Measurements from ENCODE around the gene OXCT1. TPM values are rescaled to one million over a fixed set of nuclear protein-coding genes. Genes with fewer than 3 reads are reported as not detected.

OXCT1 gene
- total RNA-seq, 1 experiment from 2014 or later, result 20.6 TPM

DNA sequence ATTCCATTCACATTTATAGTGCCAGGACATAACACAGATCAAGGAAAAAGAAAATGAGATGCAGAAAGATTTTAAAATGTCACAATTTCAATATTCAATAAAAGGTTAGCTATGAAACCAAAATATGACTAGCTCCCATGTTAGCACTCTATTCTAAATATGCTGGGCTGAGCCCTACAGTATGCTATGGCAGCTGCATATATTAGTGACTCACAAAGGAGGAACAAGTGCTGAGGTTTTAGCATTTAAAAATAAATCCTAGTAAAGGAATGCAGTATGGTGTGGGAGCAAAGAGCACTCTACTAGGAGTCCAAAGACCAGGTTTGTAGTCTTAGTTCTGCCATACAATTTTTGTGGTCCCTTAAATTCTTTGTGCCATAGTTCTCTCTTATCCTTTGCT, 118.4 kb downstream of the OXCT1 start:
- Mint-ChIP-seq H3K36me3 (no peaks in the 10 kb centered on the region), H3K4me3 (no peak overlapping the region), H3K27ac (no peak overlapping the region), H3K9me3 (no peaks in the 10 kb centered on the region), H3K27me3 (ENCODE audit: low read depth) (no peaks in the 10 kb centered on the region), H3K4me1 (peaks cover 7% of the 10 kb centered on the region)
- ChIA-PET POLR2A (no interaction called here), CTCF (interaction anchor here (1.4 kb wide), 1 partner anchor 56 kb away, joined by 3 read pairs; no protein-coding TSS in a partner anchor)
- TF ChIP-seq, protein P1, sequence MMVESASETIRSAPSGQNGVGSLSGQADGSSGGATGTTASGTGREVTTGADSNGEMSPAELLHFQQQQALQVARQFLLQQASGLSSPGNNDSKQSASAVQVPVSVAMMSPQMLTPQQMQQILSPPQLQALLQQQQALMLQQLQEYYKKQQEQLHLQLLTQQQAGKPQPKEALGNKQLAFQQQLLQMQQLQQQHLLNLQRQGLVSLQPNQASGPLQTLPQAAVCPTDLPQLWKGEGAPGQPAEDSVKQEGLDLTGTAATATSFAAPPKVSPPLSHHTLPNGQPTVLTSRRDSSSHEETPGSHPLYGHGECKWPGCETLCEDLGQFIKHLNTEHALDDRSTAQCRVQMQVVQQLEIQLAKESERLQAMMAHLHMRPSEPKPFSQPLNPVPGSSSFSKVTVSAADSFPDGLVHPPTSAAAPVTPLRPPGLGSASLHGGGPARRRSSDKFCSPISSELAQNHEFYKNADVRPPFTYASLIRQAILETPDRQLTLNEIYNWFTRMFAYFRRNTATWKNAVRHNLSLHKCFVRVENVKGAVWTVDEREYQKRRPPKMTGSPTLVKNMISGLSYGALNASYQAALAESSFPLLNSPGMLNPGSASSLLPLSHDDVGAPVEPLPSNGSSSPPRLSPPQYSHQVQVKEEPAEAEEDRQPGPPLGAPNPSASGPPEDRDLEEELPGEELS (CRISPR knock-in tag; IDR thresholded peaks at IDR 0.05), result no peak
- no peak for TF ChIP-seq GRHL2 (CRISPR knock-in tag; IDR thresholded peaks at IDR 0.05; ENCODE audit: insufficient replicate concordance, severe bottlenecking)
- TF ChIP-seq, protein P2, sequence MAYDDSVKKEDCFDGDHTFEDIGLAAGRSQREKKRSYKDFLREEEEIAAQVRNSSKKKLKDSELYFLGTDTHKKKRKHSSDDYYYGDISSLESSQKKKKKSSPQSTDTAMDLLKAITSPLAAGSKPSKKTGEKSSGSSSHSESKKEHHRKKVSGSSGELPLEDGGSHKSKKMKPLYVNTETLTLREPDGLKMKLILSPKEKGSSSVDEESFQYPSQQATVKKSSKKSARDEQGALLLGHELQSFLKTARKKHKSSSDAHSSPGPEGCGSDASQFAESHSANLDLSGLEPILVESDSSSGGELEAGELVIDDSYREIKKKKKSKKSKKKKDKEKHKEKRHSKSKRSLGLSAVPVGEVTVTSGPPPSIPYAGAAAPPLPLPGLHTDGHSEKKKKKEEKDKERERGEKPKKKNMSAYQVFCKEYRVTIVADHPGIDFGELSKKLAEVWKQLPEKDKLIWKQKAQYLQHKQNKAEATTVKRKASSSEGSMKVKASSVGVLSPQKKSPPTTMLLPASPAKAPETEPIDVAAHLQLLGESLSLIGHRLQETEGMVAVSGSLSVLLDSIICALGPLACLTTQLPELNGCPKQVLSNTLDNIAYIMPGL (CRISPR knock-in tag; IDR thresholded peaks at IDR 0.05), result no peak
- no peak for TF ChIP-seq NR1H2 (CRISPR knock-in tag; IDR thresholded peaks at IDR 0.05)
- TF ChIP-seq, protein P3, sequence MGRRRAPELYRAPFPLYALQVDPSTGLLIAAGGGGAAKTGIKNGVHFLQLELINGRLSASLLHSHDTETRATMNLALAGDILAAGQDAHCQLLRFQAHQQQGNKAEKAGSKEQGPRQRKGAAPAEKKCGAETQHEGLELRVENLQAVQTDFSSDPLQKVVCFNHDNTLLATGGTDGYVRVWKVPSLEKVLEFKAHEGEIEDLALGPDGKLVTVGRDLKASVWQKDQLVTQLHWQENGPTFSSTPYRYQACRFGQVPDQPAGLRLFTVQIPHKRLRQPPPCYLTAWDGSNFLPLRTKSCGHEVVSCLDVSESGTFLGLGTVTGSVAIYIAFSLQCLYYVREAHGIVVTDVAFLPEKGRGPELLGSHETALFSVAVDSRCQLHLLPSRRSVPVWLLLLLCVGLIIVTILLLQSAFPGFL (CRISPR knock-in tag; IDR thresholded peaks at IDR 0.05; ENCODE audit: borderline replicate concordance), result no peak
- no peak for DNase-seq (ENCODE audit: low spot score)
- no peak for ATAC-seq

DNA sequence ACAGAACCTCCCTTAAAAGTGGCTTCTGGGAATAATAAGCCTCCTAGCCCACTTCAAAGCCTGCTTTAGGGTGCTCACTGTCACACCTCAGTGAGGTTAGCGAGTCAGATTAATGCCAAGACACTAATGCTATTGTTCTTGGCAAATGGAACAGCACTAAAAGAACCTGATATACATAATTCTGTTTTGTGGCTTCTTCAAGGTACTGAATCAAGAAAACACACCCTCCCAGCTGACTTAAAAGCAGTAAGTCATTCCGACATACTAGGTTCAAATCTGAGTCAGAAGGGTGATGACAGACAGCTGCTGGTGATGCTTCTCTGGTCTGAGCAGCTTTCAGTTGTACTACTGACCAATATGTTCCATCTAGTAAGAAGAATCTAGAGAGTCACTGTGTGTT, 121.6 kb downstream of the OXCT1 start:
- Mint-ChIP-seq H3K36me3 (peaks cover 9% of the 10 kb centered on the region), H3K4me3 (no peak overlapping the region), H3K27ac (no peak overlapping the region), H3K9me3 (no peaks in the 10 kb centered on the region), H3K27me3 (ENCODE audit: low read depth) (no peaks in the 10 kb centered on the region), H3K4me1 (peaks cover 7% of the 10 kb centered on the region)
- no peak for DNase-seq (ENCODE audit: low spot score)
- ChIA-PET POLR2A (no interaction called here), CTCF (no interaction called here)
- TF ChIP-seq, protein P4, sequence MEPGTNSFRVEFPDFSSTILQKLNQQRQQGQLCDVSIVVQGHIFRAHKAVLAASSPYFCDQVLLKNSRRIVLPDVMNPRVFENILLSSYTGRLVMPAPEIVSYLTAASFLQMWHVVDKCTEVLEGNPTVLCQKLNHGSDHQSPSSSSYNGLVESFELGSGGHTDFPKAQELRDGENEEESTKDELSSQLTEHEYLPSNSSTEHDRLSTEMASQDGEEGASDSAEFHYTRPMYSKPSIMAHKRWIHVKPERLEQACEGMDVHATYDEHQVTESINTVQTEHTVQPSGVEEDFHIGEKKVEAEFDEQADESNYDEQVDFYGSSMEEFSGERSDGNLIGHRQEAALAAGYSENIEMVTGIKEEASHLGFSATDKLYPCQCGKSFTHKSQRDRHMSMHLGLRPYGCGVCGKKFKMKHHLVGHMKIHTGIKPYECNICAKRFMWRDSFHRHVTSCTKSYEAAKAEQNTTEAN (CRISPR knock-in tag; IDR thresholded peaks at IDR 0.05), result no peak
- no peak for ATAC-seq

DNA sequence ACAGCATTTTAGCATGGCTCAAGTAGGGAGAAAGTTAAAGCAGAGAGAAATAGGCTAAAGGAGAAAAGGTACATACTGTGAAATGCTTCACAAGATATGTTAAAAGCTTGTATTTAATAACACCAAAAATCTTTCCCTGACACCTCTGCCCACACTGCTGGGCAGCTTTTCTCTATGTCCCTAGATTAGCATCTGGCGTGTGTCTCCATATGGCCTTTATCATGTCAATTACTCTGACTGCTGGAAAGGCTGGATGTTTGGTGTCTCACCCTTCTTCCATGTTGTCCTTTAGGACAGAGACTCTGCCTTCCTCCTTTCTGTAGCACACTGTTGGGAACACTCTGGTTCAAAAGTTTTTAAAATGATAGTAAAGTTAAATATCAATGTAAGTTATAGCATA, 122.5 kb downstream of the OXCT1 start:
- Mint-ChIP-seq H3K27ac (no peak overlapping the region), H3K27me3 (ENCODE audit: low read depth) (no peaks in the 10 kb centered on the region), H3K9me3 (no peaks in the 10 kb centered on the region), H3K36me3 (peaks cover 9% of the 10 kb centered on the region), H3K4me1 (peaks cover 7% of the 10 kb centered on the region), H3K4me3 (no peak overlapping the region)
- ChIA-PET CTCF (no interaction called here), POLR2A (no interaction called here)
- DNase-seq (ENCODE audit: low spot score) (no peak), ATAC-seq (no peak)
- TF ChIP-seq, protein P5, sequence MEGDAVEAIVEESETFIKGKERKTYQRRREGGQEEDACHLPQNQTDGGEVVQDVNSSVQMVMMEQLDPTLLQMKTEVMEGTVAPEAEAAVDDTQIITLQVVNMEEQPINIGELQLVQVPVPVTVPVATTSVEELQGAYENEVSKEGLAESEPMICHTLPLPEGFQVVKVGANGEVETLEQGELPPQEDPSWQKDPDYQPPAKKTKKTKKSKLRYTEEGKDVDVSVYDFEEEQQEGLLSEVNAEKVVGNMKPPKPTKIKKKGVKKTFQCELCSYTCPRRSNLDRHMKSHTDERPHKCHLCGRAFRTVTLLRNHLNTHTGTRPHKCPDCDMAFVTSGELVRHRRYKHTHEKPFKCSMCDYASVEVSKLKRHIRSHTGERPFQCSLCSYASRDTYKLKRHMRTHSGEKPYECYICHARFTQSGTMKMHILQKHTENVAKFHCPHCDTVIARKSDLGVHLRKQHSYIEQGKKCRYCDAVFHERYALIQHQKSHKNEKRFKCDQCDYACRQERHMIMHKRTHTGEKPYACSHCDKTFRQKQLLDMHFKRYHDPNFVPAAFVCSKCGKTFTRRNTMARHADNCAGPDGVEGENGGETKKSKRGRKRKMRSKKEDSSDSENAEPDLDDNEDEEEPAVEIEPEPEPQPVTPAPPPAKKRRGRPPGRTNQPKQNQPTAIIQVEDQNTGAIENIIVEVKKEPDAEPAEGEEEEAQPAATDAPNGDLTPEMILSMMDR (IDR thresholded peaks at IDR 0.05), result no peak
- TF ChIP-seq, protein P6, sequence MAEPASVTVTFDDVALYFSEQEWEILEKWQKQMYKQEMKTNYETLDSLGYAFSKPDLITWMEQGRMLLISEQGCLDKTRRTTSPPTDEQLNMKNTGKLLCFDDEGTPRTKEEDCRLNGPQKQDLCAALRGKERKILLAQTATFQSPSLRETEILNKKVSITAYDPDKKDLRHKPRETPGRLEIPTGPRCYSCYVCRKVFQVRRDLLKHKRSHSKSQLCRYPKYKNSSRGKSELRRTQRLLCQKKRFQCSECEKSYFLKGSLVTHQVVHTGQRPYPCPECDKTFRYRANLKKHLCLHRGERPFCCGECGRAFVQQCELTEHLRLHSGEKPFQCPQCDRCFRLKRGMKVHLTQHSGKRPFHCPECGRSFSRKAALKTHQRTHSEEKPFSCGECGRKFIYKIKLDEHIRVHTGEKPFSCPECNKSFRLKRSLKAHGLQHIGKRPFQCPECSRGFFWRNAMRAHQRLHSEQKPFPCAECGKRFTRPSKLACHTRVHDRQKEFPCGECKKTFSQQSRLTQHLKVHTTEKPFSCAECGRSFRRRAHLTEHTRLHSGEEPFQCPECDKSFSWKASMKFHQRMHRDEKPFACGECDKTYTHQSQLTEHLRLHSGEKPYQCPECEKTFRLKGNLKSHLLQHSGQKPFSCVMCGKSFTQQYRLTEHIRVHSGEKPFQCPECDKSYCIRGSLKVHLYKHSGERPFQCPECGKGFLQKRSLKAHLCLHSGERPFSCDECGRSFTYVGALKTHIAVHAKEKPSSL (CRISPR knock-in tag; conservative IDR thresholded peaks at IDR 0.05), result no peak
- TF ChIP-seq GRHL2 (CRISPR knock-in tag; IDR thresholded peaks at IDR 0.05; ENCODE audit: insufficient replicate concordance, severe bottlenecking) (no peak), CREM (CRISPR knock-in tag; IDR thresholded peaks at IDR 0.05) (no peak)
- TF ChIP-seq, protein P7, sequence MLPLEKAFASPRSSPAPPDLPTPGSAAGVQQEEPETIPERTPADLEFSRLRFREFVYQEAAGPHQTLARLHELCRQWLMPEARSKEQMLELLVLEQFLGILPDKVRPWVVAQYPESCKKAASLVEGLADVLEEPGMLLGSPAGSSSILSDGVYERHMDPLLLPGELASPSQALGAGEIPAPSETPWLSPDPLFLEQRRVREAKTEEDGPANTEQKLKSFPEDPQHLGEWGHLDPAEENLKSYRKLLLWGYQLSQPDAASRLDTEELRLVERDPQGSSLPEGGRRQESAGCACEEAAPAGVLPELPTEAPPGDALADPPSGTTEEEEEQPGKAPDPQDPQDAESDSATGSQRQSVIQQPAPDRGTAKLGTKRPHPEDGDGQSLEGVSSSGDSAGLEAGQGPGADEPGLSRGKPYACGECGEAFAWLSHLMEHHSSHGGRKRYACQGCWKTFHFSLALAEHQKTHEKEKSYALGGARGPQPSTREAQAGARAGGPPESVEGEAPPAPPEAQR (CRISPR knock-in tag; IDR thresholded peaks at IDR 0.05), result no peak
- TF ChIP-seq, protein P8, sequence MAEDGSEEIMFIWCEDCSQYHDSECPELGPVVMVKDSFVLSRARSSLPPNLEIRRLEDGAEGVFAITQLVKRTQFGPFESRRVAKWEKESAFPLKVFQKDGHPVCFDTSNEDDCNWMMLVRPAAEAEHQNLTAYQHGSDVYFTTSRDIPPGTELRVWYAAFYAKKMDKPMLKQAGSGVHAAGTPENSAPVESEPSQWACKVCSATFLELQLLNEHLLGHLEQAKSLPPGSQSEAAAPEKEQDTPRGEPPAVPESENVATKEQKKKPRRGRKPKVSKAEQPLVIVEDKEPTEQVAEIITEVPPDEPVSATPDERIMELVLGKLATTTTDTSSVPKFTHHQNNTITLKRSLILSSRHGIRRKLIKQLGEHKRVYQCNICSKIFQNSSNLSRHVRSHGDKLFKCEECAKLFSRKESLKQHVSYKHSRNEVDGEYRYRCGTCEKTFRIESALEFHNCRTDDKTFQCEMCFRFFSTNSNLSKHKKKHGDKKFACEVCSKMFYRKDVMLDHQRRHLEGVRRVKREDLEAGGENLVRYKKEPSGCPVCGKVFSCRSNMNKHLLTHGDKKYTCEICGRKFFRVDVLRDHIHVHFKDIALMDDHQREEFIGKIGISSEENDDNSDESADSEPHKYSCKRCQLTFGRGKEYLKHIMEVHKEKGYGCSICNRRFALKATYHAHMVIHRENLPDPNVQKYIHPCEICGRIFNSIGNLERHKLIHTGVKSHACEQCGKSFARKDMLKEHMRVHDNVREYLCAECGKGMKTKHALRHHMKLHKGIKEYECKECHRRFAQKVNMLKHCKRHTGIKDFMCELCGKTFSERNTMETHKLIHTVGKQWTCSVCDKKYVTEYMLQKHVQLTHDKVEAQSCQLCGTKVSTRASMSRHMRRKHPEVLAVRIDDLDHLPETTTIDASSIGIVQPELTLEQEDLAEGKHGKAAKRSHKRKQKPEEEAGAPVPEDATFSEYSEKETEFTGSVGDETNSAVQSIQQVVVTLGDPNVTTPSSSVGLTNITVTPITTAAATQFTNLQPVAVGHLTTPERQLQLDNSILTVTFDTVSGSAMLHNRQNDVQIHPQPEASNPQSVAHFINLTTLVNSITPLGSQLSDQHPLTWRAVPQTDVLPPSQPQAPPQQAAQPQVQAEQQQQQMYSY (CRISPR knock-in tag; IDR thresholded peaks at IDR 0.05), result no peak

Measured in WTC11 (cell line).